AG08396 (cell line): ENCODE data around the gene LHX3.

ENCODE experiments used
- DNase-seq: peaks from one replicate; pipeline ENCODE4 v3.0.0; 2012; ENCODE audit warnings: low spot score, mixed read lengths

The LHX3 gene

DNA sequence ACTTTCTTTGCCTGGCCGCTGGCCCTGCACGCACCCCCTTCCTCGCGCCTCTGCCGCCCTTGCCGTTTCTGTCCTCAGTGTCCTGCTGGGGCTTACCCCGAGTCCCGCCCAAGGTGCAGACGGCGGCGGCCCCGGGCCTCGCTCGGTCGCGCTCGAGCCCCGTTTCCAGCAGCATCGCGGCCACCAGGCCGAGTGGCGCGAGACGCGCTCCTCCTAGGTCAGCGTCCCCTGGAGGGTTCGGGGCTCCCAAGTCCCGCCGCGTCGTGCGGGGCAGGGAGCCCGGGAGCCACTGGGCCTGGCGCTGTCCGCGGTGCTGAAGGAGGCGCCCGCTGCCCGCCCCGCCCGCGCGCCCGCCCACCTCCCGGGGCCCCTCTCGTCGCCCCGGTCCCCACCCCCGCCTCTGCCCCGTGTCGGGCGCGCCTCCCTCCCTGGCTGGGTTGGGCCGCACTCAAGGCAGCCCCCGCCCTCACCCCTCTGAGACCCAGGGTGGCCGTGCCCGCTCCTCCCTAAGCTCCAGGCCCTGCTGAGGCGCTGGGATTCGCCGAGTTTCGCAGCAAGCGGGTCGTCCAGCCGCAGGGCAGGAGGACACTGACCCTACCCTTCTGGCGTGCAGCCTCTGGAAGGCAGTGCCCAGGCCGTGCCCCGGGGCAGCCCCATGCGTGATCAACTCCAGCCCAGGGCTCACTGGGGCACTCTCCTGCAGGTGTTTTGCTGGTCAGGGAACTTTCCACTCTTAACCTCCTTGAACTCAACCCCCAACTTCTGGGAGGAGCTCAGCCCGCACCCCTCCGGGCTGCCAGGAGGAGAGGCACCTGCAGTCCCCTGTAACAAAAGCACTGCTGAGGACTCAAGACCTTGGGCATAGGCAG is at the start of gene LHX3:
TSS of gene LHX3 (minus strand) at position 291 of the 869 bp plus-strand sequence. CDS start at position 175, 116 bp downstream.
- DNase-seq, result peak; percentile 86

DNA sequence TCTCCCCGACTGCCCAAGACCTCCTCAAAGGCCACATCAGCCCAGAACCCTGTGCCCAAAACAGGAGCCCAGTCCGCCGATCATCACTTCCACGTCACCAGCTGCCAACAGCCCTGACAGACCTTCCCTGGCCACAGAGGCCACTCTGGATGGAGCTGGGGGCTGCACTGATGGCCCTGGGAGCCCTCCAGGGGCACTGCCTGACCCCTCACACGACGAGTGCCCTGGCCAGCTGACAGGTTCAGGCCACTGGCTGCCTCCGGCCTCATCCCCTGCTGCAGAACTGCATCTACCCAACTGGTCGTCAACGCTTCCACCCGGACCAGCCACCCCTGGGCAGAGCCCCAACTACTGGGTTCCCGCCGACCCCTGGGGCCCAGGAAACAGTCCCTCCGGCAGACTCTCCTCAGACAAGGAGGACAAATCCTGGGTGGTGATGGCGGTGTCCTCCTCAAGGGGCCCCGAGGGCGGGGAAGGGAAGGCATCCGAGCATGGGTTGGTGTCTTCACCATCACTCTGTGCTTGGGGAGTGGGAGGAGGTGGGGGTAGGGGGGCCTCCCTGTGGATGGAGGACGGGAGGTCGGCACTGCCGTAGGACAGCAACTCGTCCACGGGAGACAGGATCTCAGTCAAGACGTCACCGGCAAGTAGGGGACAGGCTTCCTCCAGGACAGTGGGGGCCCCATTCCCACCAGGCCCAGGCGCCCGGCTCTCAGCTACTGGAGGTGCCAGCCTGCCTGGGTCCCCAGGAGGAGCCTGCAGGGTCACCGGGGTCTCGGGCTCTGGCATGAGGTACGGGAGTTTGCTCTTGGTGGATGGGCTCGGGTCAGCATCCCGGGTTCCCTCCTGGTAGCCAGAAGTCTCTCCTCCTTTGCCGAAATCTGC is 48.6 kb upstream of the LHX3 start:
- DNase-seq, result no peak

DNA sequence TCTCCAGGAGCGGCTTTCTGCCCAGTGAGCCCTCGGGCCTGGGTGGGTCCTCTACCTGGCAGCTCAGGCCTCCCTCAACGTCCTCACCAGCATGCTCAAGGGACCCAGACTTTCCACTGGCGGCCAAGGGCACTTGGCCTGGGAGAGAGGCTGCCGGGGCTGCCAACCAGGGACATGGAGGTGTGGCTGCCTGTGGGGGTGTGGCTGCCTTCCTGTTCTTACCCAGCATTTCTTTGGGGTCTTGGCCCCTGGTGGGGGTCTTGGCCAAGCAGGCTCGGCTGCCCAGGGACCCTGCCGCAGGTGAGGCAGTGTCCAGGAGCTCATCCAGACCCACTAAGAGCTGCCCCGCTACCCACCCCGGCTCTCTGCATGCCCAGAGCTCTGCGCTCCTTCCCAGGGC is 47.9 kb upstream of the LHX3 start:
- no peak for DNase-seq

DNA sequence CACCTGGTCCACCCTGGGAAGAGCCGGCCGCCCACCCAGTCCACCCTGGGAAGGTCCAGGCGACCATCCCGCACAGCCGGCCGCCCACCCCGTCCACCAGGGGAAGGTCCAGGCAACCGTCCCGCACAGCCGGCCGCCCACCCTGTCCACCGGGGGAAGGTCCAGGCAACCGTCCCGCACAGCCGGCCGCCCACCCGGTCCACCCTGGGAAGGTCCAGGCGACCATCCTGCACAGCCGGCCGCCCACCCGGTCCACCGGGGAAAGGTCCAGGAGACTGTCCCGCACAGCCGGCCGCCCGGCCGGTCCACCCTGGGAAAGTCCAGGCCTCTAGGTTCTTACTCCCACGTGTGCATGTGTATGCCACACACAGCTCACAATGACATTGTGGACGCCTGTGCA is 47.4 kb upstream of the LHX3 start:
- no peak for DNase-seq

DNA sequence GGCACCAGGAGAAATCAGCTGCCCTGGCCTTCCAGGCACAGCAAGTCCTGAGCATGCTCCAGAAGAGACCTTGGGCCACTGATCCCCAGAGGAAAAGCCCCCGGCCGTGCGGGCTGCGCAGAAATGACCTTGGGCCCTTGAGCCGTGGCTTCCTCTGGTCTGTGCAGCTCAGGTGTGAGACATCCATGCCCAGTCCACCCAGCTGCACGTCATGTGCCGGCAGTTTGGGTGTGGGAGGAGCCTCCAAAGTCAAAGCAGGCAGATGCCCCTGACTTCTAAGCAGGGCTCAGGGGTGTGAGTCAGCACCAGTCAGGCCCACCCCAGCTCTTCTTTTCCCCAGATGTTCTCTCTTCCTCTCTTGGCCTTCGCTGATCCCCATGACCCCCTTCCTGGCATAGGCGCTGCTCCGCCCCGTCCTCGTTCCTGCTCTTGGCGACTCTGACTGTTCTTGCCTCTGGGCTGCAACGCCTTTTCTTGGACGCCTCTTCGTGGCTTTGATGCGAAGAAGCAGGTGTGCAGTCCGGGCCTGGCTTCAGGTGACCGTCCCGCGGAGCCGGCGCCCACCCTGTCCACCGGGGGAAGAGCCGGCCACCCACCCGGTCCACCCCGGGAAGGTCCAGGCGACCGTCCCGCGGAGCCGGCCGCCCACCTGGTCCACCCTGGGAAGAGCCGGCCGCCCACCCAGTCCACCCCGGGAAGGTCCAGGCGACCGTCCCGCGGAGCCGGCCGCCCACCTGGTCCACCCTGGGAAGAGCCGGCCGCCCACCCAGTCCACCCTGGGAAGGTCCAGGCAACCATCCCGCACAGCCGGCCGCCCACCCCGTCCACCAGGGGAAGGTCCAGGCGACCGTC is 46.6 kb upstream of the LHX3 start:
- no peak for DNase-seq

DNA sequence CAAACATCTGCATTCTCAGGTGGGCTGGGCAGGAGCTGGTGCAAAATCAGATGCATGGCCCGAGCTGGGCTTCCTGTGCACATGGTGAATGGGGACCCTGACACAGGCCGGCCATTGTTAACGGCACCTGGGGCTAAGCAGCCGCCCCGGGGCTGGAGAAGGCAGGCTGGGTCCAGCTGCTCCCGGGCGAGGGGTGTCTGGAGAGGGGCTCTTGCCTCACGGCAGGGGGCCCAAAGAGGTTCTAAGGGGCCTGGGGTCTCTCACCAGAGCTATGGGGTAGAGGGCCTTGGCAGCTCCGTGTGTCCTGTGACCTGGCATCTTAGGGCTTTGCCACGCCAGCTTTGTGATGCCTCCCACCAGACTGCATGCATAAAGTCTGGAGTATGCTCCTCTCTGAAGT is 45.7 kb upstream of the LHX3 start:
- no peak for DNase-seq

DNA sequence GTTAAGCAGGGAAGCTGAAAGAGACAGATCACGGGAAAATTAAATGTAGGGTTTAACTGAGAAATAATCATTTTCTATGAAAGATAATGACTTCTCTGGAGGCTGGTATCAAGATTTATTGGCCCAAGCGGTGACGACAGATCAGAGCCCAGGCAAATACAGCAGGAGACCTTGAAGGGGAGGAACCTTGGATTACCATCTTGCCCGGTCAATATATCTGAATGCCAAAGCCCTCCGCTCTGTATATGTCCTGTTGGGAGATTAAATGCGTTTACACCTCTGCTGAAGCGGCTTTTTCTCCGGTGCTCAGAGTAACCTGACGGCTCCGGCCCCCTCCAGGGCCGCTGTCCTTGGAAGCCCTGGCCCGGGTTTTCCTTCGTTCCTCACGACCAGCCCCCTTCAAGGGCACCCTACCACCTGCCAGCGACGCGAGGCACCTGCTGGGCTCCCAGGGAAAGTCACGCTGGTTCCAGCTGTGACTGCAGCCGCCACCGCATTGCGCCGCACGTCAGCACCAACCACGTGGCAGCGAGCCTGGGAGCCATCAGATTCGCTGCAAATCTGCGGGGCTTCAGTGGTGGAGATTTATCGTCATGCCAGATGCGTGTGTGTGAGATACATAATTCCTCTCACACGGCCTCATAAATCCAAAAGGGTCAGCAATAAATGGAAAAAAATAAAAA is 45.1 kb upstream of the LHX3 start:
- no peak for DNase-seq

DNA sequence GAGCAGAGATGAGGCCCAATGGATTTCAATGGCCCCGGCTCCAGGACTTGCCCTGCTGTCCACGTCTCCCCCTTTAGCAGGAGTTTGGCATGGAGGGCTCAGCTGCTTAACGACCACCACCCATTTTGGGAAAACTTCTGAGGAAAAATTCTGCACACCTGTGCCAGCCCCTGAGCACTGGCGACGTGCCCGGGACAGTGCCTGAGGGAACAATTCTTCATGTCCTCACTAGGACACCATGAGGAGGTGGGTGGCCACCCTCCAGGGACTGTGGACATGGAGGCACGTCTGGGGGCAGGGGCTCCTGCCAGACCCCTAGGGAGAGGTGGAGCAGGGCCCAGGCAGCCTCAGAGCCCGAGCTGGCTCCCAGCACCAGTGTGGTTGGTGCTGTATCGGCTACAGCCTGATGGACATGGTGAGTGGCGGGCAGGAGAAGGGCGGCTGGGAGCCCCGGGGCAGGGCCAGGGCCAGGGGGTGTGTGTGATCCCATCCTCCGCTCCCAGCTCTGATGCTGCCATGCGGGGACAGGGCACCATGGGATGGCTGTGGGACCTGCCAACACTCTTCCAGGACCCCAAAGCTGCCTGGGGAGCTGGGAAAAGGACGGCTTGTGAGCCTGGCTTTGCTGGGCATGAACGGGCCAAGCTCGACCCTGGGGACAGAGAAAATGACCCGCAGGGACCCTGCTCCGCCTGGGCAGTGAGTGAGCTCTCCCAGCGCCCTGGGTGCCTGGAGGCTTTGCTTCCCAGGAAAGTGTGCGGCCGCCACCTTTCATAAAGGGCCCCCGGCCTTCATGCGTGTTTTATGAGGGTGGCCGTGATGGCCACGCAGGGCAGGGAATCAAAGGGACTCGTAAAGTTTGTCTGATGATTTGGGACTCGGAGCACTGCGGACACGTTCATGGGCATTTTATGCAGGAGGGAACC is 44.3 kb upstream of the LHX3 start:
- no peak for DNase-seq

DNA sequence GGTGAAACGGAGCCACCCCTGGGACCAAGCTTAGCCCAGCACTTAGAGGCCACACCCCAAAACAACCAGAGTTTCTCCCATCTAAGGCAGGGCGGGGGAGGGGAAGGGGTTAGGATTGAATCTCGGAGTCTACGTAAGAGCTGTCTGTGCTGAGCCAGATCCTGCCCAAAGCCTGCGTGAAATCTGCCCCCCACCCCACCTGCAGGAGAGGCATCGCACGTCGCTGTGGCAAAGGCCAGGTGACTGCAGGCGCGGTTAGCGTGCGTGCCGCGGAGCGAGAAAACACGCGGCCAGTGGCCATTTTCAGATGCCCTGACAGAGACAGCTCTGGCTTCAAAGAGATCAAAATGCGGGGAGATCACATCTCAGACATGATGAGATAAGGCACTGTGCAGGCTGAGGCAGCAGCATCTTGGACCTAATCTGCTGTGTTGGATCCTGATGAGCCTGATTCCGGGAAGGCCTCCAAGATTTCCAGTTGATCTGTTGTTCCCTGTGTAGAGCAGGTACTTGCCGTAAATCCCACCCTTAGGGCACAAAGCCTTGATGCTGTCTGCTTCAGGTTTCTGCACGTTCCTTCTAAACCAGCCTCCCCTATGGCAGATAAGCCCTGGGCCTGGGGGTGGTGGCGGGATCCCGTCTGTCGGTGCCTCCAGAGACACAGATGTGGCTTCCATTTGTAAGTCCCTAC is 43.2 kb upstream of the LHX3 start:
- DNase-seq, result no peak

DNA sequence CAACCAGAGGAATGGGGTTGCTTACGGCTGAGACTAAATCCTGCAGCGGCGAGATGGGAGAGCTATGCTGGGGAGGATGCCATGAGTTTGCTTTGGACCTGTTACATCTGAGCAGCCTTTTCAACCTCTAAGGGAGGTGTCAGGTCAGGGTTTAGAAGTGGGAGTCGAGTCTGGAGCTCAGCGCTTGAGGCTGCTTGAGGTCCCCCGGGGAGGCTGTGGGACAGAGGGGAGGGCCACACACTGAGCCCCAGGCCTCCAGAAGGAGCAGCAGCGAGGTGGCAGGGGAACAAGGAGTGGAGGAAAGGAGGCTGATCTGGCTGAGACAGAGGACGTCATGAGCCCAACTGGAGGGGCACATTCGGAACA is 42.6 kb upstream of the LHX3 start:
- DNase-seq, result no peak

DNA sequence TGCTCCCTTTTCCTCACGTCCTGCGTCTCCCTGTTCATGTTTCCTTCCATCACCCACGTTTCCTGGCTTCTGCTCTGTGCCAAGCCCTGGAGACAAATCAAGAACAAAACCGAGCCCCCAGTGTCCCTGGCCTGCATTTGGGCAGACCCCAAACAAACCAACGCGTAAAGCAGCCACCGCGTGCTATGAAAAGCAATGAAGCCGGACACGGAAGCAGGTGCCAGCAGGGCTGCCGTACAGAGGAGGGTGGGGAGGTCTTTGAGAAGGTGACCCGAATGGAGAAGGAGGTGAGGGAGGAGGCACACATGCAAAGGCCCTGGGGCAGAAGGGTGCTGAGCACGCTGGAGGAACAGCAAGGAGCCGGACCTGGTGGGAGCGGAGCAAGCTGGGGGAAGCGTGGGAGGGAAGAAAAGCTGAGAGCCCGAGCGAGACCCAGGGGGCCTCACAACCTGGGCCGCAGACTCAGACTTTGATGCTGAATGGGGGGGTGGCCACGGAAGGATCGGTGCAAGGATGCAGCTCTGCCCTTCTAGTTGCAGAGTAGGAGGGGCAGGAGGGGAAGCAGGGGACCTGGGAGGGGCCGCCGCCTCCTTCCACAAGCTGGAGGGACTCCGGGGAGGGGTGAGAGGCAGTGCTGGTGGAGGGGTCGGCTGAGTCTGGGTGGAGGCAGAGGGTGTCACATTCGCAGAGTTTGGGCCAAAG is 42.1 kb upstream of the LHX3 start:
- DNase-seq, result no peak

DNA sequence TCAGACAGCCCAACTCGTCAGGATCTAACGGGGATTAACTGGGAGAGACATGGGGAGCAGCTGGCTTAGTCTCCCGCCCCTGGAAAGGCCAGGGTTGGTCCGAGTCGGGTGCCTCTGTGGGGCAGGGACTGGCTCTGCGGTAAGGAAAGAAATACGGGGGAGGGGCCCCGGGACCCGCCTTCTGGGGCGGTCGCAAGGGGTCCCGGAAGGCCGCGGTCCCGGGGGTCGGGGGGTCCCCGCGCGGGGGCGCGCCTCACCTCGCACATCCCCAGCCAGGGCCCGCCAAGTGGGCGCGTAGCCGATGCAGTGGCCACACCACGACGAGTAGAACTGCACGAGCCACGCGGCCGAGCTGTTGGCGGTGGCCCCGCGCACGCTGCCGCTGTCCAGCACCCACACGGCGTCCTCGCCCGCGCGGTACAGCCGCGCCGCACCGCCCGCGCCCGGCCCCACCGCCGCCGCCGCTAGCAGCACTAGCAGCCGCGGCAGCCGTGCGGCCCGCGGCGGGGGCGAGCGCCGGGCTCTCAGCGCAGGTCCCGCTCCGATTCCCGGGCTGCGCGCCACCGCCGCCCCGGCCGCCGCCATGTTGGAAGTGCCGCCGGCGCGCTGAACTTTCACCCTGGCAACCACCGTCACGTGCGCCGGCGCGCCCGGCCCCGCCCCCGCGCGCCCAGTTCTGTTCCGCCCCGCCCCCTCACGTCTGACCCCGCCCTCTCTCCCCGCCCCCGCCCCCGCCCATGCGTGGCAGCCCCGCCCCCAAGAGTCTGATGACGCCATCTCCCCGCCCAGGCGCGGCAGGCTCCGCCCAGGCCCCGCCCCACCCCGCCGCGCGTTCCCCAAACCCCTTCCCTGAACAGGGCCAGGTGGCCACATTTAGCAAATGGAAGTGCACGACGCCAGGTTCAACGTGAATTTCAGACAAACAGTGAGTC is 40.6 kb upstream of the LHX3 start, which contains the start of gene QSOX2:
TSS of gene QSOX2 (minus strand) at position 594 of the 932 bp plus-strand sequence. CDS start at position 585, 9 bp downstream.
- peak; percentile 99 for DNase-seq

DNA sequence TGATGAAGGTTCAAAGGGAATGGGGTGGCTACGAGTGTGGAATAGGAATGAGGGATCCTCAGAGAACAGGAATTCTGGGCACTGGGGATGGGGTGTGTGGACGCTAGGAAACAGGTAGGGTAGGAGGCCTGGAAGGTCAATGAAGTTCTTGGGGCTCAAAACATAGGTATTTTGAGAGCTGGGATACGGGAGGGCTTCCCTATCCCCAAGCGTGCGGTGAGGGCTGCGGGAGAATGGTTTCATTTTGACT is 40.0 kb upstream of the LHX3 start:
- DNase-seq, result no peak

DNA sequence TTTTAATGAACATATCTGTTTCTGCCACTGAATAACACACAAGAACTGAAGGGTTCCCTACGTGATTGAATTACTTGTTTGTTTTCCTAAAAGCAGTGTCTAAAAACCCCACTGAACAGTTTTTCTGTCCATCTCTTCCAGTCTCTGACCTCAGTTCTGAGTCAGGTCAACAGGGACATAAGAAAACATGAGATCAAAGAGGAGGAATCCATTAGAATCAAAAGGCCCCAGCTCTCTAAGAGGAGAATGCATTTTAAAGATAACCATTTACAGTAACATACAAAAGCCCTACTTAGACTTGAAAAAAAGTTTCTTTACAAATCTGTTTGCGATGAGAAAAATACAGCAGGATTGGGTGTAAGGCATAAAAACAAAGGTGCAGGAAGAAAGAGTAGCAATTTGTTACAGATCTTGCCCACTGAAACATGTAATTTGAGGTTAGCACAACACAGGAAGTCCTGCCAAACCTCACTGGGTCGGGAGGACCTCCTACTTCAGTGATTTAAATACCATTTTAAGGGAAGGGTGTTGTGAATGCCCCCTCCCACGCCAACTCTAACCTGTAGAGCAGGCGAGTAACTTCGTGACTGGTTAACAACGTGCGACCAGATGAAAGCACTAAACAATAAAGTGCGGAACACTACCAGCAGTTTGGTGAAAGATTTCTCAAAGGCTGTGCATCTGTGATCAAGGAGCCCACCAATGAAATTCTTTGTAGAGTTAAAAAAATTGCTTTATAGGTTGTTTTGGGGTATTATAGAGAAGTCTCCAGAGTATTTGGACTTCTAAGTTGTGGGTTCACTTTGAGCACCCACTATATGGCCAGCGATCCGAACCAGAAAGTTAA is 39.4 kb upstream of the LHX3 start:
- no peak for DNase-seq

DNA sequence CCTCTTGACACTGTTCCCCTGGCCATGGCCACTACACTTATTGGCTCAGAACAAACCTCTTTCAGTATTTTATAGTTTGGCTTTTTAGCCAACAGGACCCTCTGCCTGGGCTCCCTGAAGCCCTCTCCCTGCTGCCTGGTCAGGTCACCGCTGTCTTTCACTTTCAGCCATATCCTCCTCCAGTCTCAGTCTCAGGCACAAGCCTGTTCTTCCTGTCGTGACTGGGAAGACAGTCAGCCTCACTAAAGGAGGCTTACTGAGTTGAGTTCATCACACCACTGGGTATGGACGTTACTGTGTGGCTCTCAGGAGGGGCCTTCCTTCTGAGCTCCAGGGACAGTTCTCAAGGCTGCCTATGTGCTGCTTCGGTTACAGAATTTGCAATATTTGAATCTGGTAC is 38.7 kb upstream of the LHX3 start:
- DNase-seq, result no peak

DNA sequence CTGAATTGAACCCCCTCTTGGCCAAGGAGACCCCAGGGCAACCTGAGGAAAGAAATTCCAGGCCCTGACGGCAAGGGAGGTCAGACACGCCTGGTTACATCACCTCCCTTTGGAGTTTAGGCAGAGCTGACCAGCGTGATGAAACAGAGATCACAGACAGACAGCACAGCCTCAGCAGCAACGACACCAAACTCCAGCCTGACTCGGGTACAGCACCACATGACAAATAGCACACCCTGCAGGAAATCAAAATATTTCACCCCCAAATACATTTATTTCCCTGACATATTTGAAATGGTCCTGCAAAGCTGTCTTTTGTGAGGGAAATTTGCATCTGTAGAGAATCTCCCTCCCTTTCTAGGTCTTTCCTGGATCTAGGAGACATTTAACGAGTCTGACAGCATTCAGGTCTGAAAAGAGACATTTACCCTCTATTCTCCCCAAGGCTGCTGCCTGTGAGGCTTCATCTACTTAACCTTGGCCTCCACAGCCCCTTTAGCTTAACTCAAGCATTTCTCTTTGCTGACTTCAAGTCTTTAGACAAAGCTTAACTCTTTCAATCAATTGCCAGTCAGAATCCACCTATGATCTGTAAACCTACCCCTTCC is 38.1 kb upstream of the LHX3 start:
- DNase-seq, result no peak

DNA sequence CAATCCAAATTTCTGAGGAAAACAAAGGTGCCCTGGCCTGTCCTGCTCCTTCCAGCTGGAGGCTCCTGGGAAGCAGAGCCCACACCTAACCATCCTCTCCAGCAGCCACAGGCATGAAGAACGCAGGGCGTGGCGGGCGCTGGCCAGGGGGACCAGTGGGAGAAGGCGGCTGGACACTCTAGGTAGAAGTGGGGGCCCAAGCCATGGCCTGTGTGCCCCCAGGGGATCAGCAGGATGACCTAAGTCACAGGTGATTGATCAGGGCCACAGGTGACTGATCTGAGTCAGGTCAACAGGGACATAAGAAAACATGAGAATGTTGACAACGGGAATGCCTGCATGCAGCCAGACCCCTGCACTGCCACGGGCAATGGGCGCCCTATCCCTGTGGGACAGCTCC is 37.3 kb upstream of the LHX3 start:
- DNase-seq, result no peak
